ENCODE data around the gene ENPEP. TPM values are rescaled to one million over a fixed set of nuclear protein-coding genes. Genes with fewer than 3 reads are reported as not detected.
A peak's percentile ranks its signal among the peaks of the same experiment; 100 is the strongest.
"Not testable (repeated sequence)": the region's sequence is repeated elsewhere in the genome, so short reads cannot be mapped to it uniquely, and the experiment has no call there.

The ENPEP gene
- polyA plus RNA-seq, 1 donor, result 222 TPM

GRCh38 chr4:110484029-110484428 is 8.1 kb downstream of the ENPEP start:
- no peak for DNase-seq

DNA sequence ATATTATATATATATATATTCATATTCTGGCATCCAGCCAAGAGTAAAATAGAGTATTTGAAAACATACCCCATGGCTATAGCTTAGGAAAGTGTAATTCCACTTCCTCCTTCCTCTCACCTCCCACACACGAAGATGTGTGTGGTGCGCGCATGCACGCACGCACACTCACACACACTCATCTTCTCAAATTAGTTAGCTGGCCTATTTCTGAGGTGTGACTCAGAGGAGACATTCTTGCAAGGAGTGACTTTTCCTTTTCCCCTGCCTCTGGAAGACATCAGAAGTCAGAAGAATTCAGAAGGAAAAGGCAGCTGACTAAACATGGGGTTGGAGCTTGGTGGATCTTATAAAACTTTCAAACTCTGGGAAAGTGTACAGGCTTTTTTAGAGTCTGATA is 8.8 kb downstream of the ENPEP start:
- DNase-seq, result no peak

DNA sequence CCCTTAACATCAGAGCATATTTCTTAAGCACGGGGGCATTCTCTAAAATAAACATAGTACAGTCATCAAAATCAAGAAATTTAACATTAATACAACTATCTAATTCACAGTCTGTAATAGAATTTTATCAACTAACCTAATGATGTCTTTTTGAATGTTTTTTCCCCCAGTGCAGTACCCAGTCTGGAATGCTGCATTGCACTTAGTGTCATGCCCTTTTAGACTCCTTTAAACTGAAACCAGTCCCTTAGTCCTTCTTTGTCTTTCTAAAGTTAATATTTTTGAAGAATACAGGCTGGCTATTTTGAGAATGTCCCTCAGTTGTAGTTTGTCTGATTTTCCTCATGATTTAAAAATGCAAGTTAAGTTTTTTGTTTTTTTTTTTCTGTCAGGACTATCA is 9.5 kb downstream of the ENPEP start:
- no peak for DNase-seq

- DNase-seq, result no peak
Measured at GRCh38 chr4:110486256-110486655, 10.3 kb downstream of the ENPEP start.

- not testable (repeated sequence) for DNase-seq
Measured at GRCh38 chr4:110486850-110487249, 10.9 kb downstream of the ENPEP start.

GRCh38 chr4:110487873-110488272 is 11.9 kb downstream of the ENPEP start:
- DNase-seq, result no peak

GRCh38 chr4:110489901-110490508 is 14.1 kb downstream of the ENPEP start:
- DNase-seq, result no peak

GRCh38 chr4:110492522-110492921 is 16.6 kb downstream of the ENPEP start:
- DNase-seq, result no peak

GRCh38 chr4:110493520-110493919 is 17.6 kb downstream of the ENPEP start:
- DNase-seq, result no peak

DNA sequence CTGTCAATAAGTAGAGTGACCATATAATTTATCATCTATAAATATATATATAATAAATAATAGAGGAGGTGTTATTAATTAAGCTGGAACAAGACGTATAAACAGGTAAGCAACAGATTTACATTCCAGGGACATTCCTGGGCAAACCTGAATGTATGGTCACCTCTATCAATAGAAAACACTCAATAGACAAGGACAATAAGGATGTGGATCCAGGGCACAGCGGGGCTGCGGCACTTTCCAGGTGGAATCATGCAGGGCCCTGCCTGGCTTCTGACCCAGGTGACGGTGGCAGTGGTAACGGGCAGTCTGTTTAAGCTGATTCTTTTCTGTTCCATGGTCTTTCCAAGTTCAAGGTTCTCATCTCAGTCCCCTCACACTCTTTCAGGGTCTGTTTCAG is 22.5 kb downstream of the ENPEP start:
- DNase-seq, result no peak

DNA sequence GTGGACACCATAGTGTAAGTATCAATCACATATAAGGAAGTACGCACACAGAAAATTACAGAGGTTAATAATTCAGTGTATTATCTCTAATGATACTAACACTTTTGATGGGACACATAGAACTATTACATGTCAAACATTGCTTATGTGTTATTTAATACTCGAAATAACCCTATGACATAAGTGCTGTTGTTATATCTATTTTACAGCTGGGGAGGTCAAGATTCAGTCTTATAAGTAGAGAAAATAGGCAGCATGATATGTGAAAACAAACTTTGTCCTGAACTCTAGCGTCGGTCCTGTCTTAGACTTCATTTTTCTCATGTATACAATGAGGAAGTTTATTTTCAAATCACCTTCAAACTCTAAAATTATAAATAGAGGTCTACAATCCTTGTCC is 23.2 kb downstream of the ENPEP start:
- no peak for DNase-seq

DNA sequence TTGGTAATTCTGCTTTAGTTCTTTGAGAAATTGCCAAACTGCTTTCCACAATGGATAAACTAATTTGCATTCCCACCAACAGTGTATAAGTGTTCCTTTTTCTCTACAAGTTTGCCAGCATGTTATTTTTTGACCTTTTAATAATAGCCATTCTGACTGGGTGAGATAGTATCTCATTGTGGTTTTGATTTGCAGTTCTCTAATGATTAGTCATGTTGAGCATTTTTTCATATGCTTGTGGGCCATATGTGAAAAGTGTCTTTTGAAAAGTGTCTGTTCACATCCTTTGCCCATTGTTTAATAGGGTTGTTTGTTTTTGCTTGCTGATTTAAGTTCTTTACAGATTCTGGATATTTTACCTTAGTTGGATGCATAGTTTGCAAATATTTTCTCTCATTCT is 25.9 kb downstream of the ENPEP start:
- DNase-seq, result no peak

DNA sequence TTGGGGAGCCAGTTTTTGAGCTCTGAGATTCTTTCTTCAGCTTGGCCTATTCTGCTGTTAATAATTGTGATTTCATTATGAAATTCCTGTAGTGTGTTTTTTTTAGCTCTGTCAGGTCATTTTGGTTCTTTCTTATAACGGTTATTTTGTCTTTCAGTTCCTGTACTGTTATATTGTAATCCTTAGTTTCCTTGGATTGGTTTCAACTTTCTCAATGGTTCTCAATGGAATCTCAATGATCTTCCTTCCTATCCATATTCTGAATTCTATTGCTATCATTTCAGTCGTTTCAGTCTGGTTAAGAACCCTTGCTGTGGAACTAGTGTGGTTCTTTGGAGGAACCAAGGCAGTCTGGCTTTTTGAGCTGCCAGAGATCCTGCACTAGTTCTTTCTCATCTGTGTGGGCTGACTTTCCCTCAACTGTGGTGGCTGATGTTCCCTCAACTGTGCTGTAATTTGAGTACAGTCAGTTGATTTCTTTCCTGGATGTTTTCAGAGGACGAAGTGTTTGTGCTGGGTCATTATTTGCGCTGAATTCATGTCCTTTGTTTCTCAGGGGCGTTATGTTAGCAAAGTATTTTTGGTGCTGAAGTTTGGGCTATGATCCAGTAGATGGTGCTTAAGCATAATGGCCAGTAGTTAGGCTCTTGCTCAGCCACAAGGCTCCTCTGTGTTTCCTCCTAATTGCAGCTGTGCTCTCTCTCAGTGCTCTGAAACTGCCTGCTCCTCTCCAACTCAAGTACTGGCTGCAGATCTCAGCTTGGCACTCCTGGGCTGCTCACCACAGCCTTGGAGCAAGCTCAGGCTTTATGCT is 27.5 kb downstream of the ENPEP start:
- DNase-seq, result no peak

- DNase-seq, result no peak
Measured at GRCh38 chr4:110504084-110504435, 28.1 kb downstream of the ENPEP start.

DNA sequence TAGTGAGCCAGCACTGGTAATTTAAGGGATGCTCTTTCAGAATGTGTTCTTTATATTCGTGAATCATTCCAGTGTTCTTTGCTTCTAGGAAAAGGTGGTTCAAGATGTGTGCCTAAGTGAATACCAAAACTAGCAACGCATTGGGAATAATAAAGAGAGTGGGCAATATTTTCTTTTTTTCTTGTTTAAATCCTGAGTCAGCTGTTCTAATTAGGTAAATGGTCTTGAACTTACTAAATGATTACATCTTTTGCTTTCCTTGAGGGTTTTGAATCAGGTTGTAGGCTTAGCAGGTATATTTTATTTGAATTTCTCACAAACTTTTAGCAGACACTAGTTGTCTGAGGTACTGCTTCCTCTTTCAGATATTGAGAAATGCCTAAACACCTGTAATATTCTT is 29.5 kb downstream of the ENPEP start:
- DNase-seq, result no peak

DNA sequence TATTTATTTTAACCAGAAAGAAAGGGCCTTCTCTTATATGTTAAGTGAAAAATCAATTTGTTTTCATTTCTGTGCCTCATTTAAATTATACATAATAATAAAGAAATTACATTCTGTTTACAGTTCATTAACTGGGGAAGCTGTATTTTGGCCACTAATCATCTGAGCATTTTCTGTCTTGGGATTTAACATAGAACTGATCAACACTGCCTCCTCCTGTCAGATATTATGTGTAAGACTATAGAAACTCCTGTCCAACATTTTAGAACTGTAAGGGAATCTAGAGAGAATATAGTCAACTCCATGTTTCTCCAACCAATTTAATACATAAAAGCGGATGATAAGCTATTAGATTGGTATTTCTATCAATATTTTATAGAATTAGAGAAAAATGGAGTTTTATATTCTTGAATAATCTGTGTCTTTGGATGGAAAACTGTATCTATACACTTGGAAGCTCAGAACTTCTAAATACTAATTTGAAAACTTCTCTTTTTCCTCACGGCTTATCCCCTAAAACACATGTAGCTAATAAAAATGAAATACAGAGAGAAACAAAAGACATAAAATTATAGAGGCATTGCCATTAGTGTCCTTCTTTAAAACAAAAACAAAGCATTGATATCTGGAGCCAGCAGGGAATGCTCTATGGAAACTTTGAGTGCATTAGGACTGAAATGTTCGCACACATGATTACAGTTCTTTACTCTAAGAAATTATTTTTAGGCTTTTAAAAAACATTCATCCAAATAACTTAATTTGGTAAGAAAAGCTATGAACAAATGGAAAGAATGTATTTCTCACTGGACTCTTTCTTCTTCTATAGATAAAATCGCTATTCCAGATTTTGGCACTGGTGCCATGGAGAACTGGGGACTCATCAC is 33.1 kb downstream of the ENPEP start:
- no peak for DNase-seq

GRCh38 chr4:110510277-110510676 is 34.3 kb downstream of the ENPEP start:
- DNase-seq, result no peak

- DNase-seq, result peak; percentile 67
Measured at GRCh38 chr4:110510955-110511544, 35.1 kb downstream of the ENPEP start.

DNA sequence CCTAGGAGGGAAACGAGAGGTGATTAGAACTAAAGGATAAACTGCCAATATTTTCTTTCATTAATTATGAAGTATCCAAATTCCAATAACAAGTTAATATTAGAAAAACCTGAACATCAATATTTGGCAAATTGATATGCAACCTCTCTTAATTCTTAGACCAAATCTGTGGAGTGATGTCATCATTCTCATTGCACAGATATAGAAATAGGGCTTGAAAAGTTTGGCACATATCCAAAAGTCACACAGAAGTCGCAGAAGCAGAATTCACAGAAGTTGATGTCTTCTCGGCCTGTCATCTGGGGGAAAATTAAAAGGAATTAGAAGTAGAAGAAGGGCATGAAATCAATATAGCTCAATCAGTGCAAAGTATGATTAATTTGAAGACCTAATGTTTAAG is 36.9 kb downstream of the ENPEP start:
- no peak for DNase-seq

DNA sequence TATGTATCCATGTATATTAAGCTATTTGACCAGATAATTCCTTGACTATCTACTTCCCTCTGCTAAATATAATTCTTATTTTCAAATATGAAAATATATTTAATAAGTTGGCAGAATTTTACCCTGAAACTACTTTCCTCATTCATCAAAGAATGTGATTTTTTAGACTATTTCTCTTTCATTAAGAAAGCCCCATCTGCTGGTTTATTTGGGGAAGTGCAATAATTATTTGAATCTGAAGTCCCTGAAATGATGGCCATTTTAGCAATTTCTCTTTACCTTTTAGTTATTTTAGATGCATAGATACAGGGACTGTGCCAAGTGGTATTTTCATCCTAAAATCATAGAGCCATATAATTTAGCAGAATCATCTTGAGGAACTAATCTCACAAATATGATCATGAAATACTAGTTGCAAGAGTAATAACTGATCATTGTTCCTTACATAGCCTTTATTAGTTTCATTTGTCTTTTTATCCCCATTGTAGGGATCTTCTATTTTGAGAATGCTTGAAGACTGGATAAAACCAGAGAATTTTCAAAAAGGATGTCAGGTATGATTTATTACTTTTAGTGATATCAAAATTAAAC is 39.0 kb downstream of the ENPEP start:
- DNase-seq, result no peak

- DNase-seq, result no peak
Measured at GRCh38 chr4:110515676-110516075, 39.7 kb downstream of the ENPEP start.
